ENCODE data around the gene ARHGEF26. TPM values are rescaled to one million over a fixed set of nuclear protein-coding genes. Genes with fewer than 3 reads are reported as not detected.

The ARHGEF26 gene
- polyA plus RNA-seq, 1 donor (not counting 4 experiments of a cell fraction or from before 2014, with no cell fraction given): 2.2 TPM

DNA sequence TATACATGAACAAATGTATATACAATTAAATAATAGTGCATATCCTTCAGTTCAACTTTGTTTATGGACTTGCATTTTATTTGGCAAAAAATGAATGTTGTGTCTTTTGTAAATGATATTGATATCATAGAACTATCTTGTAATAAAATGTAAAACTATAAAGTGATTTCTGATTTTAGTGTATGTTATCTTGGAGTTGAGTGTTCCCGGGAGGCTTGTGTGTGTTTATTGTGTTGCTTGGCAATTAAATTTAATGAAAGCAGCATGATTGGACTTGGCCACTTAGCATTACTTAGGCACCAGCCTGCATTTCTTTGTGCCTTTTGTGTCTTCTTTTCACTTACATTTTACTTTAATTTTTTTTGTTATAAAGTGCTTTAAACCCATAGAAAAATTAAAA lies 10.6 kb downstream of the ARHGEF26 start:
- no peak overlapping the region for H3K27ac ChIP-seq (ENCODE audit: control insufficient read depth, insufficient read depth, low read length)
- H3K9me3 ChIP-seq (ENCODE audit: control insufficient read depth, low read depth, low read length): no peaks in the 10 kb centered on the region
- H3K79me2 ChIP-seq (ENCODE audit: control insufficient read depth, insufficient read depth, low read length): peaks cover 3% of the 10 kb centered on the region
- H3K27me3 ChIP-seq (ENCODE audit: control insufficient read depth, extremely low read depth, insufficient read depth, low read length): no peaks in the 10 kb centered on the region
- H4K20me1 ChIP-seq (ENCODE audit: control insufficient read depth, extremely low read depth, insufficient read depth, low read length): no peaks in the 10 kb centered on the region
- no peak overlapping the region for H3K9ac ChIP-seq (ENCODE audit: control insufficient read depth, extremely low read depth, insufficient read depth, low read length)
- H3K36me3 ChIP-seq (ENCODE audit: control insufficient read depth in 2 of 2, extremely low read depth in 1 of 2, insufficient read depth in 2 of 2, low read length in 2 of 2): peaks cover 0 to 1% of the 10 kb centered on the region in 2 experiments
- H3K4me2 ChIP-seq (ENCODE audit: control insufficient read depth, extremely low read depth, insufficient read depth, low read depth, low read length): no peak overlapping the region
- no peaks in the 10 kb centered on the region for H3K9me1 ChIP-seq (ENCODE audit: control insufficient read depth, extremely low read depth, insufficient read depth, low read length)
- DNase-seq (ENCODE audit: low read depth, low spot score) (no peak), FAIRE-seq (no peak)
- dilution Hi-C loops (cut with MboI; ENCODE audit: extremely low pct_ligation_motif_present, low sequenced_read_pairs): no loop called here
- H2AFZ ChIP-seq (ENCODE audit: control insufficient read depth, low read length): no peak overlapping the region
- TF ChIP-seq, protein P1, sequence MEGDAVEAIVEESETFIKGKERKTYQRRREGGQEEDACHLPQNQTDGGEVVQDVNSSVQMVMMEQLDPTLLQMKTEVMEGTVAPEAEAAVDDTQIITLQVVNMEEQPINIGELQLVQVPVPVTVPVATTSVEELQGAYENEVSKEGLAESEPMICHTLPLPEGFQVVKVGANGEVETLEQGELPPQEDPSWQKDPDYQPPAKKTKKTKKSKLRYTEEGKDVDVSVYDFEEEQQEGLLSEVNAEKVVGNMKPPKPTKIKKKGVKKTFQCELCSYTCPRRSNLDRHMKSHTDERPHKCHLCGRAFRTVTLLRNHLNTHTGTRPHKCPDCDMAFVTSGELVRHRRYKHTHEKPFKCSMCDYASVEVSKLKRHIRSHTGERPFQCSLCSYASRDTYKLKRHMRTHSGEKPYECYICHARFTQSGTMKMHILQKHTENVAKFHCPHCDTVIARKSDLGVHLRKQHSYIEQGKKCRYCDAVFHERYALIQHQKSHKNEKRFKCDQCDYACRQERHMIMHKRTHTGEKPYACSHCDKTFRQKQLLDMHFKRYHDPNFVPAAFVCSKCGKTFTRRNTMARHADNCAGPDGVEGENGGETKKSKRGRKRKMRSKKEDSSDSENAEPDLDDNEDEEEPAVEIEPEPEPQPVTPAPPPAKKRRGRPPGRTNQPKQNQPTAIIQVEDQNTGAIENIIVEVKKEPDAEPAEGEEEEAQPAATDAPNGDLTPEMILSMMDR (optimal IDR thresholded peaks at IDR 0.05 in 1 of 3, IDR thresholded peaks at IDR 0.05 in 1 of 3, conservative IDR thresholded peaks at IDR 0.05 in 1 of 3; ENCODE audit: extremely low read depth in 1 of 3, insufficient read depth in 2 of 3, low read length in 3 of 3): no peak
- no peak for TF ChIP-seq EZH2 (IDR thresholded peaks at IDR 0.05; ENCODE audit: low read length)
- peaks cover 35% of the 10 kb centered on the region for H3K4me1 ChIP-seq (ENCODE audit: control insufficient read depth, extremely low read depth, insufficient read depth, low read length)
- no peak overlapping the region for H3K4me3 ChIP-seq (ENCODE audit: control insufficient read depth in 2 of 3, extremely low read depth in 1 of 3, insufficient read depth in 2 of 3, low read depth in 1 of 3, low read length in 3 of 3)

- dilution Hi-C loops (cut with MboI; ENCODE audit: extremely low pct_ligation_motif_present, low sequenced_read_pairs): no loop called here
- TF ChIP-seq, protein P1 (optimal IDR thresholded peaks at IDR 0.05 in 1 of 3, IDR thresholded peaks at IDR 0.05 in 1 of 3, conservative IDR thresholded peaks at IDR 0.05 in 1 of 3; ENCODE audit: extremely low read depth in 1 of 3, insufficient read depth in 2 of 3, low read length in 3 of 3): no peak
- TF ChIP-seq EZH2 (IDR thresholded peaks at IDR 0.05; ENCODE audit: low read length): no peak
- Histone ChIP-seq H3K9ac (ENCODE audit: control insufficient read depth, extremely low read depth, insufficient read depth, low read length) (no peak overlapping the region), H3K9me1 (ENCODE audit: control insufficient read depth, extremely low read depth, insufficient read depth, low read length) (no peaks in the 10 kb centered on the region), H3K79me2 (ENCODE audit: control insufficient read depth, insufficient read depth, low read length) (peaks cover 3% of the 10 kb centered on the region), H3K4me3 (ENCODE audit: control insufficient read depth in 2 of 3, extremely low read depth in 1 of 3, insufficient read depth in 2 of 3, low read depth in 1 of 3, low read length in 3 of 3) (peak overlapping the region in 2 of 3 experiments; percentile 34 to 50), H3K9me3 (ENCODE audit: control insufficient read depth, low read depth, low read length) (no peaks in the 10 kb centered on the region), H3K27me3 (ENCODE audit: control insufficient read depth, extremely low read depth, insufficient read depth, low read length) (no peaks in the 10 kb centered on the region), H2AFZ (ENCODE audit: control insufficient read depth, low read length) (peak overlapping the region; percentile 64), H3K4me1 (ENCODE audit: control insufficient read depth, extremely low read depth, insufficient read depth, low read length) (peaks cover 35% of the 10 kb centered on the region), H4K20me1 (ENCODE audit: control insufficient read depth, extremely low read depth, insufficient read depth, low read length) (no peaks in the 10 kb centered on the region), H3K36me3 (ENCODE audit: control insufficient read depth in 2 of 2, extremely low read depth in 1 of 2, insufficient read depth in 2 of 2, low read length in 2 of 2) (peaks cover 0 to 1% of the 10 kb centered on the region in 2 experiments), H3K27ac (ENCODE audit: control insufficient read depth, insufficient read depth, low read length) (peak overlapping the region; percentile 16), H3K4me2 (ENCODE audit: control insufficient read depth, extremely low read depth, insufficient read depth, low read depth, low read length) (peak overlapping the region; percentile 77)
- DNase-seq (ENCODE audit: low read depth, low spot score) (no peak), FAIRE-seq (peak; percentile 13)
Measured at GRCh38 chr3:154132777-154133375, 11.7 kb downstream of the ARHGEF26 start.

Data from keratinocyte (primary cell).